ENCODE results near the gene SLC1A2. TPM values are rescaled to one million over a fixed set of nuclear protein-coding genes. Genes with fewer than 3 reads are reported as not detected.

Gene SLC1A2
- total RNA-seq, 4 donors from 2014 or later, result 0.05 to 1.2 (median 0.54) TPM

DNA sequence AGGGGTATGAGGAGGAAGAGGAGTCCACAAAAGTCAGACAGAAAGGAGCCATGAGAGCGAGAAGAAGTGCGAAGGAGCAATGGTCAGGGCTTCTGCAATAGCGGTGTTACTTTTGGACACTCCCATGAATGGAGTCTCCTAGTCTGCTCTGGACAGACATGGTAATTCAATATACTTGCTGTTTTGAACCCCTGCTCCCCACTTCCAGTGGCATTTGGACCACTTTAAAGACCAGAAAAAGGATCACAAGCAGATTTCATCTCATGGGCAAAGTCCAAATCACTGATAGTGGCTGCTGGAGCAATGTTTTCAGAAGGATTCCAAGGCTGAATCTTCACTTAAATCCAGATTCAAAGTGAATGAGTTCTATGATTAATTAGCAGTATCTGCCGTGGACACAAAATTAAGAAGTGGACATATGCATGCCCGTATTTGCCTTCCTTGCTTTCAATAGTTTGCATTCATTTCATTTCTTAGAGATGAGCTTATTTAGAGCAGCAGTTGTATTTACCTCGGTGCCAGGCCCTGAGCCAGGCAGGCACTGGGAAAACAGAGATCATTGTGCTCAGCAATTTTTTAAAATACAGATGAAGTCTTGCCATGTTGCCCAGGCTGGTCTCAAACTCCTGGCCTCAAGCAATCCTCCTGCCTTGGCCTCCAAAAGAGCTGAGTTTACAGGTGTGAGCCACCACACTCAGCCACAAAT lies 72.0 kb downstream of the SLC1A2 start:
- no peaks in the 10 kb centered on the region for H3K4me1 ChIP-seq
- no peaks in the 10 kb centered on the region for H3K9me3 ChIP-seq
- no peak for DNase-seq
- H3K27me3 ChIP-seq, result no peaks in the 10 kb centered on the region
- no peak for TF ChIP-seq POLR2A (IDR thresholded peaks at IDR 0.05)
- TF ChIP-seq, protein P1, sequence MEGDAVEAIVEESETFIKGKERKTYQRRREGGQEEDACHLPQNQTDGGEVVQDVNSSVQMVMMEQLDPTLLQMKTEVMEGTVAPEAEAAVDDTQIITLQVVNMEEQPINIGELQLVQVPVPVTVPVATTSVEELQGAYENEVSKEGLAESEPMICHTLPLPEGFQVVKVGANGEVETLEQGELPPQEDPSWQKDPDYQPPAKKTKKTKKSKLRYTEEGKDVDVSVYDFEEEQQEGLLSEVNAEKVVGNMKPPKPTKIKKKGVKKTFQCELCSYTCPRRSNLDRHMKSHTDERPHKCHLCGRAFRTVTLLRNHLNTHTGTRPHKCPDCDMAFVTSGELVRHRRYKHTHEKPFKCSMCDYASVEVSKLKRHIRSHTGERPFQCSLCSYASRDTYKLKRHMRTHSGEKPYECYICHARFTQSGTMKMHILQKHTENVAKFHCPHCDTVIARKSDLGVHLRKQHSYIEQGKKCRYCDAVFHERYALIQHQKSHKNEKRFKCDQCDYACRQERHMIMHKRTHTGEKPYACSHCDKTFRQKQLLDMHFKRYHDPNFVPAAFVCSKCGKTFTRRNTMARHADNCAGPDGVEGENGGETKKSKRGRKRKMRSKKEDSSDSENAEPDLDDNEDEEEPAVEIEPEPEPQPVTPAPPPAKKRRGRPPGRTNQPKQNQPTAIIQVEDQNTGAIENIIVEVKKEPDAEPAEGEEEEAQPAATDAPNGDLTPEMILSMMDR (IDR thresholded peaks at IDR 0.05), result no peak
- H3K27ac ChIP-seq, result no peak overlapping the region
- no peak overlapping the region for H3K4me3 ChIP-seq (replicated peaks in 1 of 3)
- no peaks in the 10 kb centered on the region for H3K36me3 ChIP-seq
- 76 to 80% methylated on average over 6 of the region's 6 CpGs for WGBS, 2 donors
- intact Hi-C loops (cut with DNase I), result no loop called here

DNA sequence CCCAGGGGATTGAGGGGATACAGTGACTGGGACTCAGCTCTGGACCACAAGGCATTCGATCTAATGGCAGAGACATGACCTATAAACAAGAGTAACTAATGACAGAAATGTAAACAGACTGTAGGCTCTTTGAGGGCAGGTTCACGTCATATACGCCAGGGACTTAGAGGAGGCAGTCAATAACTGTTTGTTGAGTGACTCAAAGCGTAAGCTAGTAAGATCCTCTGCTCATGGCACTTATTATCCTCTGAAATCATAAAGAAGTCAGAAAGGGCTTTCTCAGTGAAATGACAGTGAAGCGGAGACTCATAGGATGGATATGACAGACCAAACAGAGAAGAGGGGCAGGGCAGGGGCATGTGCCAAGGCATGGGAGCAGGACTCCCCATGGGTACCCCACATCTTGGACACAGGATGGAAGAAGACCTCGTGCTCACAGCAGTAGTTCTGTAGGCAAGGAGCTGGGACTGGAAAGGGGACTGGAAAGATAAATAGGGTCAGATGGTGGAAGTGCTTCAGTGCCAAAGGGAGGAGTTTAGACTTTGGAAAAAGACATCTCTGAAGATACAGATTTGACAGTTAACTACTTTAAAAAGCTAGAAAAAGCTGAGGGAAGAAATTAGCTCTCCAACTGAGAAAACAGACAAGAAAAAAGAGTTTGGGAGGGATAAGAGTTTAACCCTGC lies 72.7 kb downstream of the SLC1A2 start:
- WGBS, 2 donors, result 85 to 90% methylated on average over 6 of the region's 6 CpGs
- no peak for DNase-seq
- Histone ChIP-seq H3K4me3 (replicated peaks in 1 of 3) (no peak overlapping the region), H3K27me3 (no peaks in the 10 kb centered on the region), H3K4me1 (no peaks in the 10 kb centered on the region), H3K27ac (no peak overlapping the region), H3K9me3 (no peaks in the 10 kb centered on the region), H3K36me3 (no peaks in the 10 kb centered on the region)
- no peak for TF ChIP-seq POLR2A (IDR thresholded peaks at IDR 0.05)
- TF ChIP-seq, protein P1 (IDR thresholded peaks at IDR 0.05), result no peak
- intact Hi-C loops (cut with DNase I), result no loop called here

DNA sequence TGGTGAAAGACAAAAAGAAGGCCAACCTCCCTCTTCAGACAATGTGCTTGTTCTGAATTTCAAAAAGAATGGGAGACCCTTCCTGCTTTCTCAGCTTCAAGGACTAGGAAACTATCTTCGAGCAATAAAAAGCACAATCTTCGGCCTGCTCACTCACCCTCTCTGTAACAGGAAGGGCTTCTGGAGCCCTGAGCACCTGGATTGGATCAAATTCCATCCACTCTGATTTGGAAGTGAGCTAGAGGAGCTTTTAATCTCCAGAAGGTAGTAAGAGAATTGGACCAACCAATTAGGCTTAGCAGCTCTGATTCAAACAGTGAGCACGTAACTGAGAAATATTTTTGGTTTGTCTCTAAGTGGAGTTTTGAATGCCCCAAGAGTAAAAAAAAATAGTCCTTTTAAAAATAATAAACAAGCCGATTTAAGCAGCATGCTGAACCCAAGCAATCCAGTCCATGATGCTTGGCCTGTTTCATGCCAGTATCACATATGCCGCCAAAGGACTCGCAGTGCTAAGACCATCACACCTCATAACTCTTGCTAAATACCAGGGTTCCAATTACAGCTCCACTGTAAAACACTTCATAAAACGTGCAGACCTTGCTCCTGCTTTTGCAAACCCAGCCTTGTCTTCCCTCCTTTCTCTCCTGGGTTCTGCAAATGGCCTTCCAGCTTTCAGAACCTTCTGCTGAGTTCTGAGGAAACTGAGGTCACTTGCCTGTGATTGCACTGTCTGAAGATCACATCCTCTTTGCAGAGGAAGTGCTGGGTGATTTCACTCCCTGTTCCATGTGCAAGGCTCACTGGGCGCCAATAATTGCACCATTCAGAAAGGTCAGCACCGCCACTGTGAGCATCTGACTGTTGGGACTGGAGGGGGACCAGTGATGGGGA lies 74.4 kb downstream of the SLC1A2 start:
- Histone ChIP-seq H3K27me3 (no peaks in the 10 kb centered on the region), H3K4me3 (replicated peaks in 1 of 3) (no peak overlapping the region), H3K27ac (no peak overlapping the region), H3K4me1 (no peaks in the 10 kb centered on the region), H3K36me3 (no peaks in the 10 kb centered on the region), H3K9me3 (no peaks in the 10 kb centered on the region)
- DNase-seq, result no peak
- WGBS, 2 donors, result 76 to 80% methylated on average over 9 of the region's 9 CpGs
- intact Hi-C loops (cut with DNase I), result no loop called here
- TF ChIP-seq, protein P1 (IDR thresholded peaks at IDR 0.05), result no peak
- no peak for TF ChIP-seq POLR2A (IDR thresholded peaks at IDR 0.05)

DNA sequence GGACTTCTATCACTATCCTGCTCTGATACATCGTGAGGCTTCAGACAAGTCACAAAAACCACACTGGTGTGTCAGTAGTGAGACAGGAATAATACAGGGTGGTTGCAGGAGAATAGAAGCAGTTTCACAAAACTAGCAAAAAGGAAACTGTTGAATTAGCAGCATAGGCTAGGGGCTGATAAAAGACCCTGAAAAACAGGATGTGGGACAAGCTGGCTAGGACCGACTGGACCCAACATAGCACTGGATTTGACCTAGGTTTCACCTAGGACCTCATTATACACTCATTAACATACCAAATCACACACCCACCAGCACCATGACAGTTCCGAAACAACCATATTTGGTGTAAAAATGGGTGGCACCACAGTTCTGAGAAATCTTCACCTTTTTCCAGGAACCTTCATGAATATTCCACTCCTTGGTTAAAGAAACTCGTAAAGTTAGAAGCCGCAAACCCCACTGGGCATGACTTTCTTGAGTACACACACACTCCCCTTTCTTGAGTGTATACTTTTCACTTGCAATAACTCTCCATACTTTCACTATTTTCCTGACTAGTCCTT lies 76.2 kb downstream of the SLC1A2 start:
- Histone ChIP-seq H3K27me3 (no peaks in the 10 kb centered on the region), H3K9me3 (no peaks in the 10 kb centered on the region), H3K4me1 (no peaks in the 10 kb centered on the region), H3K27ac (no peak overlapping the region), H3K4me3 (replicated peaks in 1 of 3) (no peak overlapping the region), H3K36me3 (no peaks in the 10 kb centered on the region)
- 81 to 91% methylated on average over 5 of the region's 5 CpGs for WGBS, 2 donors
- no peak for TF ChIP-seq POLR2A (IDR thresholded peaks at IDR 0.05)
- TF ChIP-seq, protein P1 (IDR thresholded peaks at IDR 0.05), result no peak
- intact Hi-C loops (cut with DNase I), result no loop called here
- no peak for DNase-seq

All from thyroid gland (tissue), 4 donors.